ENCODE measurements around the gene MRPS6. TPM values are rescaled to one million over a fixed set of nuclear protein-coding genes. Genes with fewer than 3 reads are reported as not detected.

MRPS6 gene
- total and polyA plus RNA-seq, 10 of the 15 experiments (the other 5 are each of a cell fraction or from before 2014, with no cell fraction given), result 32.5 to 232 (median 90.3) TPM

- Histone ChIP-seq H3K36me3 (ENCODE audit: control insufficient read depth in 2 of 2, insufficient read depth in 2 of 2, low read length in 1 of 2) (peaks cover 0 to 4% of the 10 kb centered on the region in 2 experiments; a peak in 3 of 4 replicates), H3K27me3 (replicated peaks in 1 of 2; ENCODE audit: control insufficient read depth in 2 of 2, insufficient read depth in 2 of 2, low read length in 1 of 2) (no peaks in the 10 kb centered on the region), H3K9me3 (replicated peaks; ENCODE audit: control insufficient read depth, insufficient read depth, low read length) (no peaks in the 10 kb centered on the region), H3K4me1 (ENCODE audit: control insufficient read depth, insufficient read depth, low read length) (peaks cover 19% of the 10 kb centered on the region), H3K9ac (ENCODE audit: control insufficient read depth, insufficient read depth, low read length) (no peak overlapping the region), H3K4me3 (no peak overlapping the region), H3K4me2 (ENCODE audit: control insufficient read depth, insufficient read depth) (no peak overlapping the region), H3K79me2 (ENCODE audit: control insufficient read depth, insufficient read depth, low read length) (peaks cover 90% of the 10 kb centered on the region), H2AFZ (ENCODE audit: control insufficient read depth, low read depth, low read length) (no peak overlapping the region), H4K20me1 (ENCODE audit: control insufficient read depth, insufficient read depth) (no peaks in the 10 kb centered on the region), H3K27ac (ENCODE audit: control insufficient read depth, insufficient read depth) (no peak overlapping the region)
- FAIRE-seq (no peak), DNase-seq (ENCODE audit: low read depth, low spot score) (no peak), ATAC-seq (no peak)
- intact Hi-C loops (cut with micrococcal nuclease; ENCODE audit: unreplicated experiment), result no loop called here
- CTCF ChIA-PET, result interaction anchor here (1.6 kb wide), 1 partner anchor 160 kb away, joined by 4 read pairs; no protein-coding TSS in a partner anchor
- POLR2A ChIA-PET, result no interaction called here
- RAD21 ChIA-PET (ENCODE audit: unreplicated experiment), result no interaction called here
- BruUV-seq (replicated peaks), result no TSS peak
- TF ChIP-seq, protein P1, sequence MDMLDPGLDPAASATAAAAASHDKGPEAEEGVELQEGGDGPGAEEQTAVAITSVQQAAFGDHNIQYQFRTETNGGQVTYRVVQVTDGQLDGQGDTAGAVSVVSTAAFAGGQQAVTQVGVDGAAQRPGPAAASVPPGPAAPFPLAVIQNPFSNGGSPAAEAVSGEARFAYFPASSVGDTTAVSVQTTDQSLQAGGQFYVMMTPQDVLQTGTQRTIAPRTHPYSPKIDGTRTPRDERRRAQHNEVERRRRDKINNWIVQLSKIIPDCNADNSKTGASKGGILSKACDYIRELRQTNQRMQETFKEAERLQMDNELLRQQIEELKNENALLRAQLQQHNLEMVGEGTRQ (IDR thresholded peaks at IDR 0.05; ENCODE audit: borderline replicate concordance, low read depth, low read length), result no peak
- TF ChIP-seq ESRRA (IDR thresholded peaks at IDR 0.05; ENCODE audit: low read length) (no peak), SPI1 (IDR thresholded peaks at IDR 0.05; ENCODE audit: borderline replicate concordance, insufficient read depth, low read depth, low read length) (no peak), RAD51 (IDR thresholded peaks at IDR 0.05) (no peak), ZNF384 (IDR thresholded peaks at IDR 0.05; ENCODE audit: borderline replicate concordance, low read depth, low read length) (no peak), ZNF217 (IDR thresholded peaks at IDR 0.05) (no peak), EZH2 (IDR thresholded peaks at IDR 0.05; ENCODE audit: borderline replicate concordance, control insufficient read depth, low read depth, low read length) (no peak), SIX5 (IDR thresholded peaks at IDR 0.05; ENCODE audit: low read depth, low read length, severe bottlenecking) (no peak), ZNF207 (IDR thresholded peaks at IDR 0.05; ENCODE audit: borderline replicate concordance) (no peak), SP1 (IDR thresholded peaks at IDR 0.05; ENCODE audit: low read depth, low read length) (no peak), RBBP5 (conservative IDR thresholded peaks at IDR 0.05) (no peak), GATAD2B (conservative IDR thresholded peaks at IDR 0.05; ENCODE audit: low read depth) (no peak), CUX1 (IDR thresholded peaks at IDR 0.05; ENCODE audit: insufficient replicate concordance, low read depth, low read length) (no peak), RB1 (IDR thresholded peaks at IDR 0.05; ENCODE audit: borderline replicate concordance) (no peak), DPF2 (IDR thresholded peaks at IDR 0.05) (no peak)
- in situ Hi-C loops (cut with MboI), result loop anchor here (10.0 kb wide), 1 partner anchor 160 kb away; no protein-coding TSS in a partner anchor
- 52% methylated on average over 2 of the region's 2 CpGs for WGBS (ENCODE audit: insufficient coverage, insufficient replicate concordance, low lambda C conversion rate, missing lambda C conversion rate)
- SMC1A ChIA-PET (ENCODE audit: uncharacterized antibody, unreplicated experiment), result interaction anchor here (0.5 to 2.3 kb wide), 3 partner anchors 9 to 37 kb away, joined by 3 to 9 read pairs (median 3); no protein-coding TSS in a partner anchor
Measured at GRCh38 chr21:34085129-34085528, 11.8 kb downstream of the MRPS6 start.

All from GM12878 (cell line).